A673 (cell line): Measurements from ENCODE around the gene STH. TPM values are rescaled to one million over a fixed set of nuclear protein-coding genes. Genes with fewer than 3 reads are reported as not detected.

Experiments
- BruUV-seq: library from RNA; stranded (reverse); fragments of 400-500 nt; replicated peaks from 2 replicates; lab custom pipeline; 2021; lab: Mats Ljungman, UMichigan
- CTCF ChIA-PET: fragments of 300-600 bp; sonication (Branson Sonifier 250); formaldehyde crosslinking; loops from one replicate; lab custom pipeline; 2022; ENCODE audit warnings: antibody characterized with exemption; lab: Charles Lee
- POLR2A ChIA-PET: fragments of 300-600 bp; sonication (Branson Sonifier 250); formaldehyde crosslinking; loops from one replicate; lab custom pipeline; 2022; ENCODE audit warnings: antibody characterized with exemption; ENCODE audit not compliant: low non-redundant PET; lab: Charles Lee
- DNase-seq: peaks from one replicate; pipeline ENCODE4 v3.0.0-alpha.2; 2015; ENCODE audit warnings: low spot score
- H3K27ac ChIP-seq: fragments of 200-600 bp; sonication (generic); 2 replicates; pipeline ENCODE4 v1.5.1; 2016; ENCODE audit warnings: mixed run types, low read depth, mild to moderate bottlenecking, mixed read lengths, antibody characterized with exemption, low read length; ENCODE audit not compliant: poor library complexity, severe bottlenecking
- H3K27me3 ChIP-seq: fragments of 200-600 bp; sonication (generic); replicated peaks from 2 replicates; pipeline ENCODE4 v1.6.1; 2017; ENCODE audit warnings: mixed run types, low read depth, mild to moderate bottlenecking, mixed read lengths, antibody characterized with exemption, low read length; ENCODE audit not compliant: insufficient read depth, poor library complexity
- H3K36me3 ChIP-seq: fragments of 200-600 bp; sonication (generic); 2 replicates; pipeline ENCODE4 v1.6.1; 2016; ENCODE audit warnings: mixed run types, mild to moderate bottlenecking, mixed read lengths, antibody characterized with exemption, low read length; ENCODE audit not compliant: insufficient read depth, poor library complexity, severe bottlenecking
- H3K4me1 ChIP-seq: fragments of 200-600 bp; sonication (generic); 2 replicates; pipeline ENCODE4 v1.6.1; 2017; ENCODE audit warnings: mixed run types, mild to moderate bottlenecking, mixed read lengths, antibody characterized with exemption, low read length; ENCODE audit not compliant: insufficient read depth, poor library complexity, severe bottlenecking
- H3K4me3 ChIP-seq: fragments of 200-600 bp; sonication (generic); 2 replicates; pipeline ENCODE4 v1.5.1; 2016; ENCODE audit warnings: low read depth, mixed run types, mild to moderate bottlenecking, mixed read lengths, low read length; ENCODE audit not compliant: poor library complexity, severe bottlenecking
- H3K9me3 ChIP-seq: fragments of 200-600 bp; sonication (generic); 2 replicates; pipeline ENCODE4 v1.6.1; 2016; ENCODE audit warnings: mixed run types, low read depth, mild to moderate bottlenecking, mixed read lengths, antibody characterized with exemption, low read length; ENCODE audit not compliant: poor library complexity, severe bottlenecking
- CTCF ChIP-seq: fragments of 300-800, 200-600 bp; sonication (generic); conservative IDR thresholded peaks from 2 replicates; pipeline ENCODE4 v1.5.1; 2017; ENCODE audit warnings: low read depth, mild to moderate bottlenecking, antibody characterized with exemption, low read length, moderate library complexity, mixed read lengths
- EZH2 ChIP-seq: fragments of 200-600 bp; sonication (generic); IDR thresholded peaks from 2 replicates; pipeline ENCODE4 v1.6.1; 2017; ENCODE audit warnings: borderline replicate concordance, low read depth, mild to moderate bottlenecking, mixed read lengths, antibody characterized with exemption, low read length; ENCODE audit not compliant: poor library complexity, severe bottlenecking
- intact Hi-C: fragments of 100-400 bp; cut with micrococcal nuclease; formaldehyde crosslinking; loops from one replicate; pipeline ENCODE4 v1.10.0; 2022; ENCODE audit not compliant: unreplicated experiment
- total RNA-seq: library from RNA; stranded (reverse); gene quantifications from 2 replicates; pipeline ENCODE4 v1.2.3, GENCODE V29; 2021

STH gene
- total RNA-seq, 1 experiment from 2014 or later = not detected

- Histone ChIP-seq H3K4me3 (no peak overlapping the region), H3K9me3 (no peaks in the 10 kb centered on the region), H3K27me3 (no peaks in the 10 kb centered on the region), H3K27ac (no peak overlapping the region), H3K36me3 (peaks cover 14% of the 10 kb centered on the region), H3K4me1 (no peaks in the 10 kb centered on the region)
- TF ChIP-seq CTCF (no peak), EZH2 (no peak)
- no peak for DNase-seq
- ChIA-PET POLR2A (no interaction called here), CTCF (no interaction called here)
- intact Hi-C loops = loop anchor here (10.0 kb wide), 1 partner anchor 147 kb away; the partner anchor contains the start of gene KANSL1
- BruUV-seq = no TSS peak
These were observed 48.3 kb downstream of the STH start for GRCh38 chr17:46047398-46047797.

GRCh38 chr17:46047856-46048255 lies 48.8 kb downstream of the STH start:
- no peaks in the 10 kb centered on the region for H3K9me3 ChIP-seq
- H3K36me3 ChIP-seq = peaks cover 10% of the 10 kb centered on the region
- H3K4me3 ChIP-seq = no peak overlapping the region
- no peak for TF ChIP-seq EZH2
- TF ChIP-seq CTCF = no peak
- no peak for DNase-seq
- BruUV-seq = no TSS peak
- ChIA-PET CTCF (no interaction called here), POLR2A (no interaction called here)
- H3K4me1 ChIP-seq = no peaks in the 10 kb centered on the region
- H3K27me3 ChIP-seq = no peaks in the 10 kb centered on the region
- intact Hi-C loops = loop anchor here (10.0 kb wide), 1 partner anchor 147 kb away; the partner anchor contains the start of gene KANSL1
- no peak overlapping the region for H3K27ac ChIP-seq

Other genes starting within 250 kb of the STH start
- not detected in 2 replicates for gene CRHR1, start 214.9 kb upstream of the STH start, total RNA-seq
- not detected in 2 replicates for gene SPPL2C, start 154.4 kb upstream of the STH start, total RNA-seq
- 8.3 and 14.7 TPM in 2 replicates for gene MAPT, start 104.7 kb upstream of the STH start, total RNA-seq
- 64.9 and 77.6 TPM in 2 replicates for gene KANSL1, start 194.2 kb downstream of the STH start, total RNA-seq